MM.1S (cell line): ENCODE data around the gene HIGD1C.

ENCODE experiments used
- DNase-seq: peaks from one replicate; pipeline ENCODE4 v3.0.0-alpha.2; 2015
- H2AFZ ChIP-seq: fragments of 300-600 bp; sonication (generic); 2 replicates; pipeline ENCODE4 v1.6.0; 2016; ENCODE audit warnings: antibody characterized with exemption, low read length
- H3F3A ChIP-seq: fragments of 300-600 bp; sonication (generic); 2 replicates; pipeline ENCODE4 v1.6.1; 2016; ENCODE audit warnings: mild to moderate bottlenecking, antibody characterized with exemption, low read length, moderate library complexity, mixed read lengths; ENCODE audit not compliant: insufficient read depth
- H3K27ac ChIP-seq: fragments of 300-600 bp; sonication (generic); 2 replicates; pipeline ENCODE4 v1.5.1; 2016; ENCODE audit warnings: mild to moderate bottlenecking, low read length
- H3K27me3 ChIP-seq: fragments of 300-600 bp; sonication (generic); replicated peaks from 2 replicates; pipeline ENCODE4 v1.6.0; 2016; ENCODE audit warnings: low read length; ENCODE audit not compliant: insufficient read depth
- H3K36me3 ChIP-seq: fragments of 300-600 bp; sonication (generic); replicated peaks from 2 replicates; pipeline ENCODE4 v1.6.1; 2016; ENCODE audit warnings: mild to moderate bottlenecking, low read length, mixed read lengths; ENCODE audit not compliant: insufficient read depth
- H3K4me1 ChIP-seq: fragments of 300-600 bp; sonication (generic); 2 replicates; pipeline ENCODE4 v1.6.1; 2016; ENCODE audit warnings: low read length, mixed read lengths
- H3K4me2 ChIP-seq: fragments of 300-600 bp; sonication (generic); 2 replicates; pipeline ENCODE4 v1.6.0; 2016; ENCODE audit warnings: low read depth, low read length
- H3K4me3 ChIP-seq: fragments of 300-600 bp; sonication (generic); 2 replicates; pipeline ENCODE4 v1.5.1; 2016; ENCODE audit warnings: low read length, mixed read lengths
- H3K79me2 ChIP-seq: fragments of 300-600 bp; sonication (generic); 2 replicates; pipeline ENCODE4 v1.6.1; 2016; ENCODE audit warnings: mixed run types, low read length, mixed read lengths
- H3K9ac ChIP-seq: fragments of 300-600 bp; sonication (generic); 2 replicates; pipeline ENCODE4 v1.6.1; 2016; ENCODE audit warnings: low read length, mixed read lengths
- H3K9me2 ChIP-seq: fragments of 300-600 bp; sonication (generic); replicated peaks from 2 replicates; pipeline ENCODE4 v1.6.1; 2016; ENCODE audit warnings: mild to moderate bottlenecking, low read length, mixed read lengths; ENCODE audit not compliant: insufficient read depth
- H3K9me3 ChIP-seq: fragments of 300-600 bp; sonication (generic); replicated peaks from 2 replicates; pipeline ENCODE4 v1.6.1; 2016; ENCODE audit warnings: mild to moderate bottlenecking, low read length, mixed read lengths; ENCODE audit not compliant: insufficient read depth
- H4K20me1 ChIP-seq: fragments of 300-600 bp; sonication (generic); 2 replicates; pipeline ENCODE4 v1.6.1; 2016; ENCODE audit warnings: mild to moderate bottlenecking, low read length, moderate library complexity, mixed read lengths; ENCODE audit not compliant: insufficient read depth
- CTCF ChIP-seq: fragments of 300-600 bp; sonication (generic); IDR thresholded peaks from 2 replicates; pipeline ENCODE4 v1.5.1; 2016; ENCODE audit warnings: antibody characterized with exemption, low read length, mixed read lengths
- EZH2 ChIP-seq: fragments of 300-600 bp; sonication (generic); optimal IDR thresholded peaks from 2 replicates; pipeline ENCODE3; 2017; ENCODE audit warnings: low read depth, mild to moderate bottlenecking, antibody characterized with exemption, low read length, mixed read lengths
- EZH2phosphoT487 ChIP-seq: fragments of 300-600 bp; sonication (generic); IDR thresholded peaks from 2 replicates; pipeline ENCODE4 v1.6.1; 2018; ENCODE audit warnings: antibody characterized with exemption, low read length

Gene HIGD1C

GRCh38 chr12:51009056-51009440 is 56.7 kb downstream of the HIGD1C start:
- Histone ChIP-seq H3K79me2 (peaks cover 43% of the 10 kb centered on the region), H3K9me2 (no peaks in the 10 kb centered on the region), H3K4me1 (no peaks in the 10 kb centered on the region), H2AFZ (no peak overlapping the region), H3K4me3 (no peak overlapping the region), H4K20me1 (no peaks in the 10 kb centered on the region), H3K4me2 (no peak overlapping the region), H3K27me3 (no peaks in the 10 kb centered on the region), H3K36me3 (no peaks in the 10 kb centered on the region), H3K9me3 (no peaks in the 10 kb centered on the region), H3K27ac (no peak overlapping the region), H3F3A (no peaks in the 10 kb centered on the region), H3K9ac (no peak overlapping the region)
- no peak for TF ChIP-seq CTCF
- TF ChIP-seq EZH2phosphoT487, result no peak
- TF ChIP-seq EZH2, result no peak
- no peak for DNase-seq

- Histone ChIP-seq H3K9me3 (no peaks in the 10 kb centered on the region), H3K36me3 (no peaks in the 10 kb centered on the region), H3K9ac (no peak overlapping the region), H3K4me2 (no peak overlapping the region), H3K79me2 (peaks cover 68% of the 10 kb centered on the region), H3K4me1 (no peaks in the 10 kb centered on the region), H3K27me3 (no peaks in the 10 kb centered on the region), H3K27ac (no peak overlapping the region), H2AFZ (no peak overlapping the region), H3F3A (no peaks in the 10 kb centered on the region), H3K9me2 (no peaks in the 10 kb centered on the region), H3K4me3 (no peak overlapping the region), H4K20me1 (no peaks in the 10 kb centered on the region)
- DNase-seq, result no peak
- TF ChIP-seq EZH2phosphoT487, result no peak
- no peak for TF ChIP-seq CTCF
- TF ChIP-seq EZH2, result no peak
These were observed 59.6 kb downstream of the HIGD1C start for GRCh38 chr12:51011955-51012354.

- Histone ChIP-seq H3K4me3 (no peak overlapping the region), H4K20me1 (no peaks in the 10 kb centered on the region), H3K27me3 (no peaks in the 10 kb centered on the region), H3K9me3 (no peaks in the 10 kb centered on the region), H3K79me2 (peaks cover 76% of the 10 kb centered on the region), H2AFZ (no peak overlapping the region), H3F3A (no peaks in the 10 kb centered on the region), H3K9ac (no peak overlapping the region), H3K9me2 (no peaks in the 10 kb centered on the region), H3K36me3 (no peaks in the 10 kb centered on the region), H3K27ac (no peak overlapping the region), H3K4me1 (no peaks in the 10 kb centered on the region), H3K4me2 (no peak overlapping the region)
- no peak for DNase-seq
- no peak for TF ChIP-seq EZH2
- TF ChIP-seq EZH2phosphoT487, result no peak
- TF ChIP-seq CTCF, result no peak
These were observed 60.4 kb downstream of the HIGD1C start for GRCh38 chr12:51012570-51013236.
